HepG2 (cell line): Measurements from ENCODE around the gene NEURL2. TPM values are rescaled to one million over a fixed set of nuclear protein-coding genes. Genes with fewer than 3 reads are reported as not detected.

Experiments used
- ATAC-seq: fragments of 200-7000 bp; cut with Tn5 transposase; 3 replicates; pipeline ENCODE4 v1.9.1; 2020; ENCODE audit warnings: mild to moderate bottlenecking, moderate library complexity
- BruUV-seq: library from RNA; stranded (reverse); fragments of 400-500 nt; replicated peaks from 2 replicates; lab custom pipeline; 2021; lab: Mats Ljungman, UMichigan
- CTCF ChIA-PET: fragments of 300-600 bp; formaldehyde crosslinking; extraction: SDS; loops from one replicate; lab custom pipeline; 2021; ENCODE audit warnings: low total read pairs, inconsistent platforms, low intra/inter-chr PET ratio; lab: Yijun Ruan, JAX
- POLR2A ChIA-PET: fragments of 350-600 bp; sonication (Branson Sonifier 250); formaldehyde crosslinking; loops from one replicate; lab custom pipeline; 2020; ENCODE audit warnings: antibody characterized with exemption, inconsistent platforms; lab: Yijun Ruan, JAX
- DNase-seq: peaks from one replicate; pipeline ENCODE4 v3.0.0-alpha.2; 2015; ENCODE audit warnings: low spot score
- FAIRE-seq: peaks from 3 replicates; lab custom pipeline; 2011; peaks lifted over from hg19 to GRCh38; lab: Jason Lieb, UNC
- H2AFZ ChIP-seq: one replicate; pipeline ENCODE4 v1.6.1; 2011; ENCODE audit warnings: low read length, inconsistent platforms
- H3K27ac ChIP-seq: fragments of 300-600 bp; 3 replicates; pipeline ENCODE4 v1.8.0; 2011; ENCODE audit warnings: mixed run types, mild to moderate bottlenecking, mixed read lengths, low read length, inconsistent platforms; ENCODE audit not compliant: insufficient read depth; ENCODE audit errors: extremely low read length
- H3K27me3 ChIP-seq, 2 experiments: fragments of 200-600 bp in 1 of 2; 2 replicates in 1 of 2; 3 replicates in 1 of 2; pipeline versions ENCODE4 v1.6.0 to v1.8.0; 2011; ENCODE audit warnings: low read length in 2 of 2, mild to moderate bottlenecking in 2 of 2, moderate library complexity in 2 of 2, inconsistent platforms in 1 of 2; ENCODE audit not compliant: insufficient read depth in 2 of 2, control insufficient read depth in 1 of 2
- H3K36me3 ChIP-seq, 2 experiments: fragments of 200-600 bp in 1 of 2; replicated peaks in 1 of 2; 2 replicates in 1 of 2; 3 replicates in 1 of 2; pipeline versions ENCODE4 v1.5.1 to v1.8.0; 2011; ENCODE audit warnings: low read length in 2 of 2, inconsistent platforms in 1 of 2; ENCODE audit not compliant: insufficient read depth in 2 of 2, control insufficient read depth in 1 of 2
- H3K4me1 ChIP-seq: 2 replicates; pipeline ENCODE4 v1.5.1; 2012; ENCODE audit warnings: low read length, inconsistent platforms; ENCODE audit not compliant: insufficient read depth
- H3K4me2 ChIP-seq: 2 replicates; pipeline ENCODE4 v1.6.0; 2011; ENCODE audit warnings: low read depth, low read length, inconsistent platforms
- H3K4me3 ChIP-seq, 3 experiments: fragments of 200-600 bp in 1 of 3; sonication (generic), shearing (Covaris generic) in 1 of 3; replicated peaks in 1 of 3; 2 replicates each; pipeline ENCODE4 v1.5.1; 2011 to 2016; ENCODE audit warnings: low read length in 3 of 3, inconsistent platforms in 2 of 3, low read depth in 2 of 3, mild to moderate bottlenecking in 2 of 3, control low read depth in 1 of 3, mixed read lengths in 1 of 3; ENCODE audit not compliant: insufficient read depth in 1 of 3
- H3K79me2 ChIP-seq: one replicate; pipeline ENCODE4 v1.6.1; 2011; ENCODE audit warnings: low read length, inconsistent platforms; ENCODE audit not compliant: insufficient read depth
- H3K9ac ChIP-seq: 2 replicates; pipeline ENCODE4 v1.6.0; 2011; ENCODE audit warnings: mild to moderate bottlenecking, low read depth, low read length, inconsistent platforms; ENCODE audit not compliant: insufficient read depth
- H3K9me3 ChIP-seq: 2 replicates; pipeline ENCODE4 v1.5.1; 2012; ENCODE audit warnings: mild to moderate bottlenecking, low read length
- H4K20me1 ChIP-seq: 2 replicates; pipeline ENCODE4 v1.6.0; 2011; ENCODE audit warnings: inconsistent platforms, mild to moderate bottlenecking, low read length, moderate library complexity; ENCODE audit not compliant: insufficient read depth
- CHD2 ChIP-seq: IDR thresholded peaks from 2 replicates; pipeline ENCODE4 v1.6.1; 2011; ENCODE audit warnings: low read depth, low read length, improper control_type of control experiment
- EEA1 ChIP-seq: sonication (generic); formaldehyde crosslinking; IDR thresholded peaks from 2 replicates; pipeline ENCODE4 v1.5.1; 2020; ENCODE audit warnings: mild to moderate bottlenecking, missing genetic modification reagents, borderline replicate concordance
- ZBTB38 ChIP-seq: sonication (generic); formaldehyde crosslinking; IDR thresholded peaks from 2 replicates; pipeline ENCODE4 v1.5.1; 2020; ENCODE audit warnings: mild to moderate bottlenecking, missing genetic modification reagents
- ZNF205 ChIP-seq: IDR thresholded peaks from 2 replicates; pipeline ENCODE4 v1.6.1; 2018; ENCODE audit warnings: missing biosample characterization, missing genetic modification reagents
- ZNF44 ChIP-seq: sonication (generic); formaldehyde crosslinking; IDR thresholded peaks from 2 replicates; pipeline ENCODE4 v1.5.1; 2020; ENCODE audit warnings: mild to moderate bottlenecking, missing genetic modification reagents
- ZNF549 ChIP-seq: sonication (generic); formaldehyde crosslinking; IDR thresholded peaks from 2 replicates; pipeline ENCODE4 v1.5.0; 2020; ENCODE audit warnings: missing genetic modification reagents
- WGBS: methylation state at CpG from one replicate; pipeline ENCODE4 v1.1.6; 2017; ENCODE audit warnings: low lambda C conversion rate; 5-methylcytosine and 5-hydroxymethylcytosine counted together
- in situ Hi-C: cut with HindIII; loops from 2 replicates; pipeline ENCODE4 v1.10.0; 2017; ENCODE audit warnings: low pct_unique_long_range_greater_than_20kb; ENCODE audit not compliant: extremely low pct_ligation_motif_present
- intact Hi-C: fragments of 100-400 bp; cut with micrococcal nuclease; formaldehyde crosslinking; loops from one replicate; pipeline ENCODE4 v1.10.0; 2022; ENCODE audit not compliant: unreplicated experiment
- polyA plus RNA-seq, 8 experiments: library from polyadenylated mRNA; depleted of rRNA in 3 of 8; stranded (reverse) in 7 of 8; unstranded in 1 of 8; fragments of >200 nt; fragmentation: Illumina TruSeq in 4 of 8; extraction: Trizol in 4 of 8; gene quantifications; 2 replicates each; pipeline versions ENCODE4 v1.2.1 to v1.2.3, GENCODE V29; 2011 to 2016; ENCODE audit warnings: low read depth in 4 of 8, missing spikeins in 1 of 8, mixed read lengths in 1 of 8; ENCODE audit not compliant: insufficient read depth in 1 of 8
- total RNA-seq, 5 experiments: library from RNA; depleted of rRNA; stranded (reverse); fragments of >200 nt; fragmentation: Illumina TruSeq; extraction: Trizol; gene quantifications; 2 replicates each; pipeline ENCODE4 v1.2.3, GENCODE V29; 2016; ENCODE audit warnings: low read depth in 1 of 5
- TF ChIP-seq, protein P1 (sequence below): sonication (generic); formaldehyde crosslinking; IDR thresholded peaks from 2 replicates; pipeline ENCODE4 v1.8.0; 2022; ENCODE audit warnings: low read depth, missing genetic modification reagents
- TF ChIP-seq, protein P2 (sequence below): sonication (generic); formaldehyde crosslinking; IDR thresholded peaks from 2 replicates; pipeline ENCODE4 v1.5.0; 2020; ENCODE audit warnings: mild to moderate bottlenecking, missing genetic modification reagents, borderline replicate concordance
- TF ChIP-seq, protein P3 (sequence below): sonication (generic); formaldehyde crosslinking; conservative IDR thresholded peaks from 2 replicates; pipeline ENCODE4 v1.4.0; 2020; ENCODE audit warnings: mild to moderate bottlenecking, missing genetic modification reagents, moderate library complexity

Gene NEURL2
- total and polyA plus RNA-seq, 2 of the 13 experiments (the other 11 are each of a cell fraction or from before 2014, with no cell fraction given), result 7.2 to 9.7 TPM

DNA sequence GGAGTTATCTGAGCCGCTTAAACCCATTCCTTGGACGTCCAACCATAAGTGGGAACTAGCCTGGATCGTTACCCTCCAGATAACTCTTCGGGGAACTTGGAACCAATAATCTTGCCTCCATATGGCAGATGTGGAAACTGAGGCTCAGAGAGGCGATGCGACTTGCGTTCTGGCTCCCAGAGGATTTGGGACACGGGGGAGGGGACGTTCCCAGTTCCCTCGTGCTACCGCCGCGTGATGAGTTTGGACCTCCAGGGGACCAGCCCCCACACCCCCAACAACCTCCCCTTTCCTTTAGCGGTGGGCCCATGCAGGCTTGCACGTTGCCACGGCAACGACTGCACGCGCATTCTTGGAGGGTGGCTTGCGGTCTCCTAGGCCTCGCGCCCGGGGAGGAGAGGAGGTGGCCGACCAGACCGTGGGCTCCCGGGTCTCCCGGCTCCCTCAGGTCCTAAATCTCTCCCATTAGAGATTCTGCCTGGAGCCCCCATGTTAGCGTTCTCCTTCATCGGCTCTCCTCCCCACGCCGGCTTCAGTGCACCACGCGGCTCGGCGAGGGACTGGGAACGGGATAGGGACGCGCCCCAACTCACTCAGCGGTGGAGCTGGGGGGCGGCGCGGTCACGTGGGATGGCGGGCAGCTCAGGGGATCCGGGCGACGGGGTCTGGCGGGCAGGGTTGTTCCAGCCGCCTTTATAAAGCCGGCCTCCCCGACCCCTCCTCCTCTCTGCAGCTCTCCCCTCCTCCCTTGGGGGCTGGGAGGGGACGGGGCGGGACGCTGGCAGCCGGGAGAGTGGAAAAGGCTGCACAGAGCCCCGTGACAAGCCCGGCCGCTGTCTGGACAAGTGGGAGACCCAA, 20.7 kb upstream of the NEURL2 start, which contains the start of gene PLTP (continued):
- TF ChIP-seq ZBTB38, result 0 out of 2 replicates have a peak, but pooled peaks have one; percentile 8
- TF ChIP-seq, protein P1, sequence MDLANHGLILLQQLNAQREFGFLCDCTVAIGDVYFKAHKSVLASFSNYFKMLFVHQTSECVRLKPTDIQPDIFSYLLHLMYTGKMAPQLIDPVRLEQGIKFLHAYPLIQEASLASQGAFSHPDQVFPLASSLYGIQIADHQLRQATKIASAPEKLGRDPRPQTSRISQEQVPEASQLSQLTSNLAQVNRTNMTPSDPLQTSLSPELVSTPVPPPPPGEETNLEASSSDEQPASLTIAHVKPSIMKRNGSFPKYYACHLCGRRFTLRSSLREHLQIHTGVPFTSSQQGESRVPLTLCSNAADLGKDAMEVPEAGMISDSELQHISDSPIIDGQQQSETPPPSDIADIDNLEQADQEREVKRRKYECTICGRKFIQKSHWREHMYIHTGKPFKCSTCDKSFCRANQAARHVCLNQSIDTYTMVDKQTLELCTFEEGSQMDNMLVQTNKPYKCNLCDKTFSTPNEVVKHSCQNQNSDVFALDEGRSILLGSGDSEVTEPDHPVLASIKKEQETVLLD (CRISPR knock-in tag), result 0 out of 2 replicates have a peak, but pooled peaks have one; percentile 37

DNA sequence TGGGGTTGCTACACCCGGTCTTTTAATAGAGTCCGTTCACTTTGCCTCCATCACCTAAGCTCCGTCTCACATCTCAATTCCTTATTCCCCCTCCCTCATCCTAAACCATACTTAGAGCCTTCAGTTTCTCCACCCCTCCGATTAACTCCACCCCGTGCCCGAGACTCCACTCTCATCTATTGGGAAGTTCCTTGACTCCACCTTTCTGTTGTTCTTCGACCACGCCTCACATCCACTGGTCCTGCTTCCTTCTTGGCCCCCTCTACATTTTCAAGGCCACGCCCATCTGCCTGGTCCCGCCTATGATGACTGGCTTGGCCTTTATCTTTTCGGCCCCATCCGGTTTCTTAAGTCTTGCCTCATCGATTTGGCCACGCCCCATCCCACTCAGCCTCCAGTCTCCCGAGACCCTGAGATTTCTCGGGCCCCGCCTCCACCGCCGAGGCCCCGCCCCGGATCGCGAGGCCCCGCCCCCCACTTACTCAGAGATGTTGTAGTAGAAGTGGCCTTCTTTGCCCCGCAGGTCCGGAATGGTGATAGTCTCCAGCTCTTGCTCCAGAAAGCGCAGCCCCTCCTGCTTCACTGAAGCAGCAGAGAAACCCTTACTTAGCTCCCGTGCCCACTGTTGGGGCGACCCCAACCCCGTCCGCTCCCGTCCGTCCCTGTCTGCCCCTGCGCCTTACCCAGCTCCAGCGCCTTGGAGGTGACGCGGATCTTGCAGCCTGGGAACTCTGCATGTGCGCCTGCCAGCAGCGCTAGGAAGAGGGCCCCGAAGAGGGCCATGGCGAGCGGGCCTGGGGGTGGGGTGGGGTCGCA, 19.9 kb upstream of the NEURL2 start:
- peaks cover 56% of the 10 kb centered on the region for H3K4me1 ChIP-seq
- in situ Hi-C loops, result no loop called here
- H3K9ac ChIP-seq, result no peak overlapping the region
- ATAC-seq (no peak), DNase-seq (no peak), FAIRE-seq (no peak)
- H3K36me3 ChIP-seq, result no peaks in the 10 kb centered on the region
- H3K79me2 ChIP-seq, result no peaks in the 10 kb centered on the region
- peak overlapping the region; percentile 90 for H3K4me2 ChIP-seq
- H3K4me3 ChIP-seq, result peak overlapping the region in 1 of 3 experiments; percentile 66; a peak in 1 of 6 replicates
- CTCF ChIA-PET, result no interaction called here
- no peaks in the 10 kb centered on the region for H4K20me1 ChIP-seq
- H3K9me3 ChIP-seq, result no peaks in the 10 kb centered on the region
- no peak overlapping the region for H3K27ac ChIP-seq
- BruUV-seq, result no TSS peak
- POLR2A ChIA-PET, result interaction anchor here (0.9 to 8.8 kb wide), 12 partner anchors 9 to 60 kb away, joined by 3 to 164 read pairs (median 18); partner anchors contain the start of genes ACOT8, CTSA, NEURL2 and PCIF1
- H2AFZ ChIP-seq, result no peak overlapping the region
- 79% methylated on average over 43 of the region's 43 CpGs for WGBS
- intact Hi-C loops, result no loop called here
- H3K27me3 ChIP-seq, result peaks cover 0 to under 1% of the 10 kb centered on the region in 2 experiments; a peak in 2 of 5 replicates
- peak; percentile 72; the same call in 1 of the 2 replicates for TF ChIP-seq ZBTB38
- no peak for TF ChIP-seq ZNF205
- TF ChIP-seq ZNF549 (CRISPR knock-in tag), result no peak
- TF ChIP-seq CHD2, result 0 out of 2 replicates have a peak, but pooled peaks have one; percentile 42
- TF ChIP-seq ZNF44 (CRISPR knock-in tag), result no peak
- TF ChIP-seq, protein P2, sequence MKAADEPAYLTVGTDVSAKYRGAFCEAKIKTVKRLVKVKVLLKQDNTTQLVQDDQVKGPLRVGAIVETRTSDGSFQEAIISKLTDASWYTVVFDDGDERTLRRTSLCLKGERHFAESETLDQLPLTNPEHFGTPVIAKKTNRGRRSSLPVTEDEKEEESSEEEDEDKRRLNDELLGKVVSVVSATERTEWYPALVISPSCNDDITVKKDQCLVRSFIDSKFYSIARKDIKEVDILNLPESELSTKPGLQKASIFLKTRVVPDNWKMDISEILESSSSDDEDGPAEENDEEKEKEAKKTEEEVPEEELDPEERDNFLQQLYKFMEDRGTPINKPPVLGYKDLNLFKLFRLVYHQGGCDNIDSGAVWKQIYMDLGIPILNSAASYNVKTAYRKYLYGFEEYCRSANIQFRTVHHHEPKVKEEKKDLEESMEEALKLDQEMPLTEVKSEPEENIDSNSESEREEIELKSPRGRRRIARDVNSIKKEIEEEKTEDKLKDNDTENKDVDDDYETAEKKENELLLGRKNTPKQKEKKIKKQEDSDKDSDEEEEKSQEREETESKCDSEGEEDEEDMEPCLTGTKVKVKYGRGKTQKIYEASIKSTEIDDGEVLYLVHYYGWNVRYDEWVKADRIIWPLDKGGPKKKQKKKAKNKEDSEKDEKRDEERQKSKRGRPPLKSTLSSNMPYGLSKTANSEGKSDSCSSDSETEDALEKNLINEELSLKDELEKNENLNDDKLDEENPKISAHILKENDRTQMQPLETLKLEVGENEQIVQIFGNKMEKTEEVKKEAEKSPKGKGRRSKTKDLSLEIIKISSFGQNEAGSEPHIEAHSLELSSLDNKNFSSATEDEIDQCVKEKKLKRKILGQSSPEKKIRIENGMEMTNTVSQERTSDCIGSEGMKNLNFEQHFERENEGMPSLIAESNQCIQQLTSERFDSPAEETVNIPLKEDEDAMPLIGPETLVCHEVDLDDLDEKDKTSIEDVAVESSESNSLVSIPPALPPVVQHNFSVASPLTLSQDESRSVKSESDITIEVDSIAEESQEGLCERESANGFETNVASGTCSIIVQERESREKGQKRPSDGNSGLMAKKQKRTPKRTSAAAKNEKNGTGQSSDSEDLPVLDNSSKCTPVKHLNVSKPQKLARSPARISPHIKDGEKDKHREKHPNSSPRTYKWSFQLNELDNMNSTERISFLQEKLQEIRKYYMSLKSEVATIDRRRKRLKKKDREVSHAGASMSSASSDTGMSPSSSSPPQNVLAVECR (CRISPR knock-in tag), result peak; percentile 15; the same call in 1 of the 2 replicates
- no peak for TF ChIP-seq EEA1 (CRISPR knock-in tag)
- TF ChIP-seq, protein P3, sequence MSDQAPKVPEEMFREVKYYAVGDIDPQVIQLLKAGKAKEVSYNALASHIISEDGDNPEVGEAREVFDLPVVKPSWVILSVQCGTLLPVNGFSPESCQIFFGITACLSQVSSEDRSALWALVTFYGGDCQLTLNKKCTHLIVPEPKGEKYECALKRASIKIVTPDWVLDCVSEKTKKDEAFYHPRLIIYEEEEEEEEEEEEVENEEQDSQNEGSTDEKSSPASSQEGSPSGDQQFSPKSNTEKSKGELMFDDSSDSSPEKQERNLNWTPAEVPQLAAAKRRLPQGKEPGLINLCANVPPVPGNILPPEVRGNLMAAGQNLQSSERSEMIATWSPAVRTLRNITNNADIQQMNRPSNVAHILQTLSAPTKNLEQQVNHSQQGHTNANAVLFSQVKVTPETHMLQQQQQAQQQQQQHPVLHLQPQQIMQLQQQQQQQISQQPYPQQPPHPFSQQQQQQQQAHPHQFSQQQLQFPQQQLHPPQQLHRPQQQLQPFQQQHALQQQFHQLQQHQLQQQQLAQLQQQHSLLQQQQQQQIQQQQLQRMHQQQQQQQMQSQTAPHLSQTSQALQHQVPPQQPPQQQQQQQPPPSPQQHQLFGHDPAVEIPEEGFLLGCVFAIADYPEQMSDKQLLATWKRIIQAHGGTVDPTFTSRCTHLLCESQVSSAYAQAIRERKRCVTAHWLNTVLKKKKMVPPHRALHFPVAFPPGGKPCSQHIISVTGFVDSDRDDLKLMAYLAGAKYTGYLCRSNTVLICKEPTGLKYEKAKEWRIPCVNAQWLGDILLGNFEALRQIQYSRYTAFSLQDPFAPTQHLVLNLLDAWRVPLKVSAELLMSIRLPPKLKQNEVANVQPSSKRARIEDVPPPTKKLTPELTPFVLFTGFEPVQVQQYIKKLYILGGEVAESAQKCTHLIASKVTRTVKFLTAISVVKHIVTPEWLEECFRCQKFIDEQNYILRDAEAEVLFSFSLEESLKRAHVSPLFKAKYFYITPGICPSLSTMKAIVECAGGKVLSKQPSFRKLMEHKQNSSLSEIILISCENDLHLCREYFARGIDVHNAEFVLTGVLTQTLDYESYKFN (CRISPR knock-in tag), result no peak
